HG03575 (cell line): Measurements from ENCODE around the gene CLGN.

Experiments
- ATAC-seq: cut with Tn5 transposase; IDR thresholded peaks from one replicate; pipeline ENCODE4 v1.9.1; 2021; ENCODE audit not compliant: unreplicated experiment, insufficient number of reproducible peaks, low FRiP score; ENCODE audit errors: extremely low read depth

The CLGN gene

GRCh38 chr4:140400111-140400510 is 27.3 kb downstream of the CLGN start:
- no peak for ATAC-seq

DNA sequence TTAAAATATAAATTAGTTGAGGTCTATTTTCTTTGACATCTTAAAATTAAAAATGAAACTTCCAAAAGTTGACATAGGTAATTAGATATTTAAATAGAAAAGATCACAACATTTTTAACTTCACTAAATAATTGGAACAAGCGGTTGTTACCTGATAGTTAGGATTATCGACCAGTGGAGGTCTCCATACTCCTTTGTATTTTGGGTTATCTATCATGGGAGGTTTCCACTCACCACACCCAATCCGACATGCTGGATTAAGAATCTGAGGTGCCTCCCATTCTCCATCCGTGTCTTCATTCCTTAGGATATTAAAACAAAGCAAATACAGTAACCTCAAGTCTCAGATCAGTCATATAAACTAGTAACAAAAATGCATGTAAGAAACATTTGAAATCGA is 31.8 kb downstream of the CLGN start:
- no peak for ATAC-seq

DNA sequence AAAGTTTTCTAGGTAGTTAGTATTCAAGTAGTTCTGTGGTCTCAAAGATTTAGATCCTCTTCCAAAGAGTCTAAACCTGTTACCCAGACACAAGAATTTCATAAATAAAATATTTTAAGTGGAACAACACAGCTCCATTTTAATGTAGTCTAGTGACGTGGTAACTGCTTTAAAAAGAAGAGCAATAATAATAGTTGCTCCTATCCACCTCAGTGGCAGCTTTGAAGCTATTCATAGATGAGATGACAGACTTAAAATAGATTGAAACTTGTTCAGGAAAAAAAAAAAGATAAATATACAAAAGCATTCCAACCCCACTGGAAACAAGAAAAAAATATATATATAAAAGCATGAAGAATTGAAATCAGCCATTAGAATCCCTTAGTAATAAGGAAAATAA is 39.4 kb downstream of the CLGN start:
- ATAC-seq = no peak

GRCh38 chr4:140382732-140383131 is 44.7 kb downstream of the CLGN start:
- no peak for ATAC-seq

GRCh38 chr4:140374130-140374477 is 53.3 kb downstream of the CLGN start:
- ATAC-seq = no peak

GRCh38 chr4:140373328-140374129 is 53.9 kb downstream of the CLGN start, which contains the start of gene SCOC:
Gene SCOC, plus strand, starts transcription at chr4:140373646. Its CDS starts 5,525 bp downstream, at chr4:140379171.
- peak; percentile 90 for ATAC-seq

- ATAC-seq = peak; percentile 42
Measured at GRCh38 chr4:140372751-140373327, 54.6 kb downstream of the CLGN start.

DNA sequence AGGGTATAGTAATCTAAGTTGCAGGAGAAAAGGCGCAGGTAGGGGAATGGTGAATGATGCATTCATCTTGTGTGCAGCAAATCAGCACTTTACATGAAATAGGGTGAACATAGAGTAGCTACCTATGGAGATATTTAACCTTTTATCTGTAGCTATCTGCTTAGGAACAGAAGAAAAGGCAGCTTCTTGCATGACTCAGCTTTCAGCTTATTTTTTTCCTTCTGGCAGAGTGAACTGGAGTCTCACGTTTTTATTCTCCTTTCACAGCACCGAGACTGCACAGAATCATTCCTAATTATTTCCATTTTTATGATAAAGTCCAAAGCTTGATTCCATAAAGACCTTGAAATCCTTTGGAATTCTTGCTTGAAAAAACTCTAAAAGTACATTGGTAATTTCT is 58.8 kb downstream of the CLGN start:
- no peak for ATAC-seq

GRCh38 chr4:140367738-140368137 is 59.7 kb downstream of the CLGN start:
- no peak for ATAC-seq

DNA sequence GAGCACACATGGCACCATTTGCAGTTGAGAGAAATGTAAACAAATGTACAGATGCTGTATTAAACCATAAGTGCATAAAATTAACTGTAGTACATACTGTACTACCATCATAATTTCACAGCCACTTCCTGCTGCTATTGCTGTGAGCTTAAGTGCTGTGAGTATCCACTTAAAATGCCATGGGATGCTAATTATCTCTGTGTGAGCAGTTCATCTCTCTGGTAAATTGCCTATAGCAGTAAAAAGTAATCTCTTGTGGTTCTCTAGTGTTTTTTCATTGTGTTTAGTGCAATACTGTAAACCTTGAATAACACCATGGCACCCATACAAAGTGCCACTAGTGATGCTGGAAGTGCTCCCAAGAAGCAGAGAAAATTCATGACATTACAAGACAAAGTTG is 63.9 kb downstream of the CLGN start:
- ATAC-seq = no peak

DNA sequence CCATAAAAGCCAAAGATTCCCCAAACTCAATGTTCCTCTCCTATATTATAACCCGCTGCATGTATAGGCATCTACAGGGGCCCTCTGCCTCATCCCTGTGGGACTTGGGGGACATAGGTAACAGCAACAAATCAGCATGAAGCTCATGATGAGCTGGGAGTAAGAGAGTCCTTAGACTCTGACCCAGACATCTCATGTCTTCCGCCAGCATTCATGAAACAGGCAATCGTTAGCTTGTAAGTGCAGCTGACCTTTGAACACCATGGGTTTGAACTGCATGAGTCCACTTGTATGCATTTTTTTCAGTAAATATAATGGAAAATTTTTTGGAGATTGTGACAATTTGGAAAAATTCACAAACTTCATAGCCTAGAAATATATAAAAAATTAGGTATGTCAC is 64.4 kb downstream of the CLGN start:
- ATAC-seq = no peak

- ATAC-seq = no peak
Measured at GRCh38 chr4:140361099-140361498, 66.3 kb downstream of the CLGN start.

DNA sequence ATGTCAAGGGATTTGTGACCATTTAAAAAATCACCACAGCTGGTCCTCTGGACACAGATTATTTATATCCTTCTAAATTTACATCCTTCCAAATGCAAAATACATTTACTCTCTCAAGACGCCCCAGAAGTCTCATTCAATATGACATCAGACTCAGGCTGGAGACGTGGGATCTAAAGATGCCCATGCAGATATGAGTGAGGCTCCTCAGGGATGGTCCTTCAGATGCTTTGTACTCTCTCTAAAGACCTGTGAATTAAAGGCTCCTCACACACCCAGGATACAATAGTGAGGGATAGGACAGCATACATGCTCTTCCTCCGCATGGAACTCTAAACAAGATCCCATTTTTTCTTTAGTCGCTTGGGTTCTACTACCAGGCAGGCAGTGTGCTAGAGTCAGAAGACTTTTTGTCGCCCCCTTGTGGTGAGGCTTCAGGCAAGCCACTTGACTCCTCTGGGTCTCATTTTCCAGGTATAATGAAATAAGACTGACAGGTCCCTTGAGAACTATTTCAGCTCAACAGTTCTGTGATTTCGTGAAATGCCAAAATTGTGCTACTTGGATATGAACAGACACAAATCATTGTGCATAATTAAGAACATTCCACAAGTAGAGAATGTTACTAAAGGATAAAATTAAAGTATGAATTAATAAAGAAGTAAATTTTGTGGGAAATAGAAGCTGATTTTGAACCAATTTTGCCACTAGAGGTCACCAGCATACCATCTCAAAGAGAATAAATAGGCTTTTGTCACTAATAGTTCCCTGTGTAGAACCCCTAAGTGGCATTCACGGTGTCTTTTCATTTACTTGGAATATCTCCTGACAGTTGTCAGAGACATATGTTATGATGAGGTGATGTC is 67.7 kb downstream of the CLGN start:
- peak; percentile 90 for ATAC-seq

- ATAC-seq = no peak
Measured at GRCh38 chr4:140358281-140358680, 69.2 kb downstream of the CLGN start.

DNA sequence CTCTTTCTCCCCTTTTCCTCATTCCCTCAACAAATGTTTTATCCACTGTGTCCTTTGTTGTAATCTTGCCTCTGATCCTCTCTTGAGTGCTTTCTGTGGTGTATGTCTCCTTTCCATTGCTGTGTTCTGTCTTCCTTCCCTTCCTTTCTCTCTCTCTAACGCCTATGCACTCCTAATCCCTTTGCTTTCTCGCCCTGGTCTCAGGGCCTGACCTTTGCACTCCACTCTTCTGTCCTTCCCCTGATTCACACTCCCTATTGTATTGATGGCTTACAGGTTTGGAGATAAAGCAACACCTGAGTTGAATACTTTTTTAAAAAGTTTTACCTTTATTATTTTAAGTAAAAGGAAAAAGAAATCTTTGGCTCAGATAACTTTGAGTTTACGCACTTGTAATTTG is 69.6 kb downstream of the CLGN start:
- ATAC-seq = no peak

DNA sequence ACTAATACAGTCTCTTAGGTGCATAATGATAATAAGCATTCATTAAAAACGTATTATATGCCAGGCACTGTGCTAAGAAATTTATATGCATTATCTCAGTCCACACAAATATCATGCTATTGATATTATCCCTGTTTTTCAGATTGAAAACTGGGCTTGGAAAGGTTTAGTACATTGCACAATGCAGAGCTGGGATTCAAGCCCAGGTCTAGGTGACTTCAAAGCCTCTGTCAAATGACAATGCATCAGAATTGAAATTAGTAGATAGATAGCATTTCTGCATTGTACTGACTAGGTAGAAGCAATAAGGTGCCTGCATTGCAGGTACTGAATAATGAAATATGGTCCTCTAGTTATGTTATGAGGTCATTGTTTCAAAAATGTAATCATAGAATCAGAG is 72.2 kb downstream of the CLGN start:
- ATAC-seq = no peak

GRCh38 chr4:140353786-140354185 is 73.7 kb downstream of the CLGN start:
- no peak for ATAC-seq

DNA sequence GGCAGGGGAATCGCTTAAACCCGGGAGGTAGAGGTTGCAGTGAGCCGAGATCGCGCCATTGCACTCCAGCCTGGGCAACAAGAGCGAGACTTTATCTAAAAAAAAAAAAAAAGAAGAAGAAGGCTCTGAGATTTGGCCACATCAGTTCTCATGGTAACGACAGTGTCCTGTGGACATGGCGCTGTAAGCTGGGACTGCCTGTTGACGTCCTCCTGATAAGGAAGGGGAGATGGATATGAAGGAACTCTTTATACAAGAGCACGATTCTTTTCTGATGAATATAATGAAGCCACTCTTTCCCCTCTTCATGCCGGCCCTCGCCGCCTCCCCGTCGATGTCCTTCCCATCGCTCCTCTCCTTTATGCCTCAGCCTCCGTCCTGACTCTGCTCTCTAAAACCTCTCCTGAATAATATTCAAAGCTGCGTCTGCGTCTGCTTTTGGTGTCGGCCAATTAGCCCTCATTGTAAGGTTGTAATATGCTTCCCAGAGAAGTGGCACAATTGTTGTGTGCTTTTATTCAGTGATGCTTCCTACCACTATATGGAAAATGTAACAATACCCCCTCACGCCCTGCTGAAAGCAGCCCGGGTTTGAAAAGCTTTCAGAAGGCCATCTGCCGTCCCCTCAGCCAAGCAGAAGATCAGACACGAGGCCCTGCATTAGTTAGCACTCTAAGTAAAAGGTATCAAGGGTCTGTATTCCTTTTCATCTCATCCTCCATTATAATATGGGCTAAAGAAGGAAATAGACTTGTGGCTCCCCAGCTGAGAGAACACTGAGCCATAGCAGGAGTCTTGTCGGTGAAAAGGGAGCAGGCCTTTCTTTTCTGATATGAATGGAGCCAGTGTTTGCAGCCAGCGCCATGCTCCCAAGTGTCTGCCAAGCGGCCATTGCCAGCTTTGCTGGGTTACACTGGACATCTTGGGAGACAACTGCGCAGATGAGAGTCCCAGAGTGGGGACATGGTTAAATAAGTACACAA is 76.1 kb downstream of the CLGN start:
- ATAC-seq = no peak

DNA sequence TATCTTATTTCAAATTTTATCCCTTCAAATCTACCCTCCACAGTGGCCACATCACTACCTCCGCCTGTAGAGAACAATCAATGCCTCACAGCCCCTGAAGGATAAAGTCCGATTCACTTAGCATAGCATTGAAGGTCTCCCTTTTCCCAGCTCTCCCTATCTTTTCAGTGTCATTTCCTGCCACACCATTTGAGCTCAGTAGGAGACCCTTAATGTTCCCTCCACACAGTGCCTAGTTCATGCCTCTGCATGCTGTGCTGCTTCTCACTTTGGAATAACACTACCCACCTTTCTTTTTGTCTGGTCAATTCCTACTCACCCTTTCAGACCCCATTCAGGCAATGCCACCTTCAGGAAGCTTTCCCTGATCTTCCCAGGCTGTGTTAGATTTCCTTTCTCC is 77.6 kb downstream of the CLGN start:
- ATAC-seq = no peak
